ENCODE measurements around the gene DGKI. TPM values are rescaled to one million over a fixed set of nuclear protein-coding genes. Genes with fewer than 3 reads are reported as not detected.

Gene DGKI
- polyA plus RNA-seq, 2 of the 4 experiments (the other 2 are of a cell fraction): 0.05 to 0.08 TPM

GRCh38 chr7:137404660-137405317 is 442.0 kb downstream of the DGKI start:
- no peak for FAIRE-seq

GRCh38 chr7:137403353-137403695 is 443.4 kb downstream of the DGKI start:
- Histone ChIP-seq H3K4me3 (no peak overlapping the region), H3K9me3 (no peaks in the 10 kb centered on the region), H3K4me2 (no peak overlapping the region), H3K4me1 (no peaks in the 10 kb centered on the region), H3K27ac (no peak overlapping the region)
- 32% methylated on average over 2 of the region's 2 CpGs for WGBS (ENCODE audit: missing lambda C conversion rate)
- ChIA-PET CTCF (no interaction called here), POLR2A (no interaction called here)
- no peak for ATAC-seq
- FAIRE-seq: no peak
- TF ChIP-seq CBX8 (IDR thresholded peaks at IDR 0.05) (no peak), NR3C1 (IDR thresholded peaks at IDR 0.05) (no peak), TP53 (CRISPR knock-in tag; IDR thresholded peaks at IDR 0.05) (no peak), RFX5 (IDR thresholded peaks at IDR 0.05) (no peak), HOXA7 (CRISPR knock-in tag; IDR thresholded peaks at IDR 0.05) (no peak), MAZ (IDR thresholded peaks at IDR 0.05; ENCODE audit: borderline replicate concordance, low read depth, low read length) (no peak), REST (IDR thresholded peaks at IDR 0.05) (no peak), ZFP36 (IDR thresholded peaks at IDR 0.05; ENCODE audit: borderline replicate concordance, partially characterized antibody) (no peak), RNF2 (IDR thresholded peaks at IDR 0.05; ENCODE audit: borderline replicate concordance, low read depth) (no peak), BHLHE40 (IDR thresholded peaks at IDR 0.05; ENCODE audit: low read depth, low read length) (no peak), SREBF2 (IDR thresholded peaks at IDR 0.05) (no peak), ZNF302 (CRISPR knock-in tag; IDR thresholded peaks at IDR 0.05) (no peak), MAFK (IDR thresholded peaks at IDR 0.05; ENCODE audit: partially characterized antibody) (no peak), ZC3H11A (IDR thresholded peaks at IDR 0.05) (no peak)
- no peak for DNase-seq (ENCODE audit: low read depth in 1 of 2, low spot score in 1 of 2)

More at GRCh38 chr7:137404660-137405317, 442.0 kb downstream of the DGKI start:
- DNase-seq (ENCODE audit: low read depth in 1 of 2, low spot score in 1 of 2) (no peak), ATAC-seq (no peak)
- H3K4me1 ChIP-seq: no peaks in the 10 kb centered on the region
- no peak overlapping the region for H3K27ac ChIP-seq
- H3K9me3 ChIP-seq: no peaks in the 10 kb centered on the region
- TF ChIP-seq PHF8 (IDR thresholded peaks at IDR 0.05; ENCODE audit: borderline replicate concordance, low read depth): no peak
- no peak for TF ChIP-seq MAFK (IDR thresholded peaks at IDR 0.05; ENCODE audit: partially characterized antibody)
- no peak for TF ChIP-seq USF2 (IDR thresholded peaks at IDR 0.05)
- no peak for TF ChIP-seq ATOH8 (CRISPR knock-in tag; IDR thresholded peaks at IDR 0.05; ENCODE audit: low read depth)
- TF ChIP-seq ZC3H11A (IDR thresholded peaks at IDR 0.05): no peak
- TF ChIP-seq HOXA7 (CRISPR knock-in tag; IDR thresholded peaks at IDR 0.05): no peak
- no peak for TF ChIP-seq CEBPB (IDR thresholded peaks at IDR 0.05)
- H3K4me3 ChIP-seq: no peak overlapping the region
- ChIA-PET CTCF (interaction anchor here (0.6 kb wide), 1 partner anchor 87 kb away, joined by 3 read pairs; no protein-coding TSS in a partner anchor), POLR2A (no interaction called here)
- H3K4me2 ChIP-seq: no peak overlapping the region
- WGBS (ENCODE audit: missing lambda C conversion rate): 7% methylated on average over 5 of the region's 5 CpGs
